Spinal cord (tissue), 10 donors: ENCODE measurements around the gene OSBPL6. TPM values are rescaled to one million over a fixed set of nuclear protein-coding genes. Genes with fewer than 3 reads are reported as not detected.

Experiments
- DNase-seq, 6 donors: peaks; one replicate each; pipeline versions ENCODE4 v3.0.0 to v3.0.0-alpha.2; 2013 to 2015; ENCODE audit warnings: low spot score in 6 of 6, low read depth in 4 of 6
- H3K27ac ChIP-seq: one replicate; pipeline ENCODE4 v1.5.1; 2013; ENCODE audit warnings: low read depth, low read length, control low read depth
- H3K27me3 ChIP-seq: one replicate; pipeline ENCODE4 v1.6.1; 2013; ENCODE audit warnings: low read length; ENCODE audit not compliant: control insufficient read depth, insufficient read depth
- H3K36me3 ChIP-seq: one replicate; pipeline ENCODE4 v1.6.1; 2013; ENCODE audit warnings: low read length; ENCODE audit not compliant: control insufficient read depth, insufficient read depth
- H3K4me1 ChIP-seq: one replicate; pipeline ENCODE4 v1.6.1; 2013; ENCODE audit warnings: low read length; ENCODE audit not compliant: control insufficient read depth, insufficient read depth
- H3K4me3 ChIP-seq: one replicate; pipeline ENCODE4 v1.5.1; 2013; ENCODE audit warnings: low read depth, low read length, control low read depth
- H3K9me3 ChIP-seq: one replicate; pipeline ENCODE4 v1.6.1; 2013; ENCODE audit warnings: low read length; ENCODE audit not compliant: control insufficient read depth, insufficient read depth
- WGBS: methylation state at CpG from one replicate; pipeline ENCODE4 v1.1.5; 2013; ENCODE audit warnings: missing lambda C conversion rate; ENCODE audit not compliant: insufficient coverage; 5-methylcytosine and 5-hydroxymethylcytosine counted together
- polyA plus RNA-seq, 2 donors: library from polyadenylated mRNA; unstranded; fragments of 120-200 nt; gene quantifications; one replicate each; pipeline ENCODE4 v1.2.1, GENCODE V29; 2013; ENCODE audit not compliant: insufficient read length in 2 of 2
- total RNA-seq, 2 donors: library from RNA; depleted of rRNA in 1 of 2; stranded (reverse); fragments of 120-200 nt in 1 of 2; fragments of >200 nt in 1 of 2; gene quantifications; one replicate each; pipeline versions ENCODE4 v1.2.3 to v1.2.4, GENCODE V29; 2013 to 2014
- donor health status: healthy.

OSBPL6 gene
- total and polyA plus RNA-seq, 4 donors, result 7.3 to 18.8 (median 17.8) TPM

- H3K27ac ChIP-seq, result no peak overlapping the region
- H3K9me3 ChIP-seq, result no peaks in the 10 kb centered on the region
- no peaks in the 10 kb centered on the region for H3K4me1 ChIP-seq
- peaks cover 29% of the 10 kb centered on the region for H3K36me3 ChIP-seq
- WGBS, result 90% methylated on average over 2 of the region's 3 CpGs
- H3K27me3 ChIP-seq, result no peaks in the 10 kb centered on the region
- no peak for DNase-seq
- H3K4me3 ChIP-seq, result no peak overlapping the region
These were observed 182.7 kb downstream of the OSBPL6 start for GRCh38 chr2:178377046-178377445.

GRCh38 chr2:178379162-178380004, 185.1 kb downstream of the OSBPL6 start:
- peaks cover 33% of the 10 kb centered on the region for H3K36me3 ChIP-seq
- no peak for DNase-seq
- no peaks in the 10 kb centered on the region for H3K27me3 ChIP-seq
- 89% methylated on average over 2 of the region's 4 CpGs for WGBS
- H3K4me3 ChIP-seq, result no peak overlapping the region
- no peaks in the 10 kb centered on the region for H3K4me1 ChIP-seq
- H3K9me3 ChIP-seq, result no peaks in the 10 kb centered on the region
- no peak overlapping the region for H3K27ac ChIP-seq

- no peaks in the 10 kb centered on the region for H3K4me1 ChIP-seq
- H3K4me3 ChIP-seq, result no peak overlapping the region
- H3K36me3 ChIP-seq, result peaks cover 26% of the 10 kb centered on the region
- no peak for DNase-seq
- H3K9me3 ChIP-seq, result no peaks in the 10 kb centered on the region
- no peak overlapping the region for H3K27ac ChIP-seq
- H3K27me3 ChIP-seq, result no peaks in the 10 kb centered on the region
- WGBS, result no CpG with 5 or more reads among the region's 1 CpG
These were observed 186.5 kb downstream of the OSBPL6 start for GRCh38 chr2:178380763-178381162.

GRCh38 chr2:178383718-178384117, 189.4 kb downstream of the OSBPL6 start:
- Histone ChIP-seq H3K4me3 (no peak overlapping the region), H3K36me3 (peaks cover 7% of the 10 kb centered on the region), H3K4me1 (no peaks in the 10 kb centered on the region), H3K27me3 (no peaks in the 10 kb centered on the region), H3K9me3 (no peaks in the 10 kb centered on the region), H3K27ac (no peak overlapping the region)
- no CpG with 5 or more reads among the region's 5 CpGs for WGBS
- DNase-seq, result no peak

GRCh38 chr2:178385595-178386148, 191.4 kb downstream of the OSBPL6 start:
- Histone ChIP-seq H3K27me3 (no peaks in the 10 kb centered on the region), H3K4me1 (no peaks in the 10 kb centered on the region), H3K36me3 (peaks cover 12% of the 10 kb centered on the region), H3K4me3 (no peak overlapping the region), H3K9me3 (no peaks in the 10 kb centered on the region), H3K27ac (no peak overlapping the region)
- no peak for DNase-seq
- no CpG with 5 or more reads among the region's 4 CpGs for WGBS

- WGBS, result no CpG with 5 or more reads among the region's 1 CpG
- Histone ChIP-seq H3K4me3 (no peak overlapping the region), H3K36me3 (peaks cover 12% of the 10 kb centered on the region), H3K9me3 (no peaks in the 10 kb centered on the region), H3K27ac (no peak overlapping the region), H3K27me3 (no peaks in the 10 kb centered on the region), H3K4me1 (no peaks in the 10 kb centered on the region)
- no peak for DNase-seq
These were observed 192.8 kb downstream of the OSBPL6 start for GRCh38 chr2:178386986-178387597.

- H3K9me3 ChIP-seq, result no peaks in the 10 kb centered on the region
- H3K4me3 ChIP-seq, result no peak overlapping the region
- no peak for DNase-seq
- peaks cover 8% of the 10 kb centered on the region for H3K36me3 ChIP-seq
- H3K4me1 ChIP-seq, result no peaks in the 10 kb centered on the region
- H3K27me3 ChIP-seq, result no peaks in the 10 kb centered on the region
- WGBS, result 96% methylated on average over 7 of the region's 7 CpGs
- no peak overlapping the region for H3K27ac ChIP-seq
These were observed 194.0 kb downstream of the OSBPL6 start for GRCh38 chr2:178388287-178388686.

GRCh38 chr2:178391701-178392100, 197.4 kb downstream of the OSBPL6 start:
- no peak for DNase-seq
- no peaks in the 10 kb centered on the region for H3K4me1 ChIP-seq
- 86% methylated on average over 2 of the region's 4 CpGs for WGBS

GRCh38 chr2:178392215-178392614, 197.9 kb downstream of the OSBPL6 start:
- Histone ChIP-seq H3K4me3 (no peak overlapping the region), H3K27ac (no peak overlapping the region), H3K27me3 (no peaks in the 10 kb centered on the region), H3K36me3 (peaks cover 8% of the 10 kb centered on the region), H3K4me1 (no peaks in the 10 kb centered on the region), H3K9me3 (no peaks in the 10 kb centered on the region)
- DNase-seq, result no peak
- WGBS, result 71% methylated on average over 3 of the region's 3 CpGs

More at GRCh38 chr2:178391701-178392100, 197.4 kb downstream of the OSBPL6 start:
- no peaks in the 10 kb centered on the region for H3K27me3 ChIP-seq
- H3K4me3 ChIP-seq, result no peak overlapping the region
- no peaks in the 10 kb centered on the region for H3K9me3 ChIP-seq
- peaks cover 8% of the 10 kb centered on the region for H3K36me3 ChIP-seq
- H3K27ac ChIP-seq, result no peak overlapping the region
